Subcutaneous adipose tissue (tissue), 4 donors: ENCODE data around the gene FAM234A. TPM values are rescaled to one million over a fixed set of nuclear protein-coding genes. Genes with fewer than 3 reads are reported as not detected.

Source experiments
- CTCF ChIP-seq: fragments of 450-650 bp; IDR thresholded peaks from one replicate; pipeline ENCODE4 v1.5.1; 2016; ENCODE audit warnings: low read depth, mild to moderate bottlenecking, control low read depth, antibody characterized with exemption, moderate library complexity
- total RNA-seq, 4 donors: library from RNA; depleted of rRNA; stranded (reverse); fragments of >200 nt; gene quantifications; one replicate each; pipeline ENCODE4 v1.1.0, GENCODE V29; 2016

The FAM234A gene
- total RNA-seq, result 100 to 1,000 TPM in 1 of 4 donors, 10 to 100 TPM in 3; 43.4 to 117 (median 50.2) TPM

GRCh38 chr16:234468-235305 lies at the start of gene FAM234A:
Gene FAM234A (plus strand): TSS chr16:234821. CDS start chr16:254414, 19,593 bp downstream.
- no peak for TF ChIP-seq CTCF

- no peak for TF ChIP-seq CTCF
These were observed 49.4 kb upstream of the FAM234A start for GRCh38 chr16:185213-185612.

GRCh38 chr16:185691-186090 lies 48.9 kb upstream of the FAM234A start:
- TF ChIP-seq CTCF, result no peak

- TF ChIP-seq CTCF, result no peak
These were observed 47.3 kb upstream of the FAM234A start for GRCh38 chr16:187330-187729.

GRCh38 chr16:188674-189073 lies 45.9 kb upstream of the FAM234A start:
- no peak for TF ChIP-seq CTCF

GRCh38 chr16:189604-190186 lies 44.9 kb upstream of the FAM234A start:
- no peak for TF ChIP-seq CTCF

- no peak for TF ChIP-seq CTCF
These were observed 42.8 kb upstream of the FAM234A start for GRCh38 chr16:191831-192230.
